CD14-positive monocyte (primary cell): Measurements from ENCODE around the gene ITPR1. TPM values are rescaled to one million over a fixed set of nuclear protein-coding genes. Genes with fewer than 3 reads are reported as not detected.

ENCODE experiments used
- DNase-seq, 3 donors: peaks; one replicate each; pipeline ENCODE4 v3.0.0-alpha.2; 2011 to 2022
- H2AFZ ChIP-seq: 2 replicates; pipeline ENCODE4 v1.6.0; 2012; ENCODE audit warnings: mild to moderate bottlenecking, low read depth, low read length, inconsistent platforms; ENCODE audit not compliant: insufficient read depth, poor library complexity, severe bottlenecking
- H3K27ac ChIP-seq, 2 donors: 1 replicate in 1 of 2; 2 replicates in 1 of 2; pipeline ENCODE4 v1.5.1; 2012 to 2013; ENCODE audit warnings: low read length in 2 of 2, control low read depth in 1 of 2, inconsistent platforms in 1 of 2, low read depth in 1 of 2, mild to moderate bottlenecking in 1 of 2
- H3K27me3 ChIP-seq, 2 donors: one replicate each; pipeline versions ENCODE4 v1.6.0 to v1.6.1; 2011 to 2013; ENCODE audit warnings: low read length in 2 of 2; ENCODE audit not compliant: control insufficient read depth in 2 of 2, insufficient read depth in 2 of 2
- H3K36me3 ChIP-seq, 2 donors: replicated peaks in 1 of 2; 1 replicate in 1 of 2; 2 replicates in 1 of 2; pipeline versions ENCODE4 v1.5.1 to v1.6.1; 2012 to 2013; ENCODE audit warnings: low read length in 2 of 2, control low read depth in 1 of 2, inconsistent platforms in 1 of 2, mild to moderate bottlenecking in 1 of 2; ENCODE audit not compliant: insufficient read depth in 2 of 2, control insufficient read depth in 1 of 2
- H3K4me1 ChIP-seq, 2 donors: 1 replicate in 1 of 2; 2 replicates in 1 of 2; pipeline versions ENCODE4 v1.5.1 to v1.6.1; 2012 to 2013; ENCODE audit warnings: low read length in 2 of 2, control low read depth in 1 of 2, inconsistent platforms in 1 of 2, mild to moderate bottlenecking in 1 of 2, moderate library complexity in 1 of 2; ENCODE audit not compliant: insufficient read depth in 2 of 2, control insufficient read depth in 1 of 2
- H3K4me2 ChIP-seq: replicated peaks from 2 replicates; pipeline ENCODE3; 2012; ENCODE audit warnings: low read length, moderate library complexity, mild to moderate bottlenecking; ENCODE audit not compliant: poor library complexity, severe bottlenecking; ENCODE audit errors: extremely low read depth
- H3K4me3 ChIP-seq, 3 experiments: fragments of 200-600 bp in 1 of 3; sonication (generic) in 1 of 3; replicated peaks in 1 of 3; 1 replicate in 2 of 3; 2 replicates in 1 of 3; pipeline ENCODE4 v1.5.1; 2011 to 2013; ENCODE audit warnings: low read length in 3 of 3, mild to moderate bottlenecking in 3 of 3, control low read depth in 2 of 3, low read depth in 2 of 3, inconsistent platforms in 1 of 3, moderate library complexity in 1 of 3
- H3K79me2 ChIP-seq: 2 replicates; pipeline ENCODE4 v1.6.0; 2012; ENCODE audit warnings: mild to moderate bottlenecking, control low read depth, inconsistent platforms, low read length, moderate library complexity; ENCODE audit not compliant: insufficient read depth
- H3K9ac ChIP-seq: 2 replicates; pipeline ENCODE4 v1.6.0; 2017; ENCODE audit warnings: low read length, mild to moderate bottlenecking; ENCODE audit not compliant: insufficient read depth, poor library complexity, severe bottlenecking
- H3K9me3 ChIP-seq, 2 donors: replicated peaks in 1 of 2; 1 replicate in 1 of 2; 2 replicates in 1 of 2; pipeline versions ENCODE4 v1.5.1 to v1.6.1; 2012 to 2013; ENCODE audit warnings: low read length in 2 of 2, control low read depth in 1 of 2; ENCODE audit not compliant: control insufficient read depth in 1 of 2, insufficient read depth in 1 of 2
- H4K20me1 ChIP-seq: 2 replicates; pipeline ENCODE4 v1.6.0; 2012; ENCODE audit warnings: mild to moderate bottlenecking, low read length, control low read depth, moderate library complexity; ENCODE audit not compliant: insufficient read depth
- H3K27ac Mint-ChIP-seq, 7 donors: one replicate each; pipeline ENCODE4 v1.8.0; 2020; ENCODE audit warnings: mild to moderate bottlenecking in 7 of 7, mixed read lengths in 7 of 7, moderate library complexity in 6 of 7, inconsistent platforms in 2 of 7
- H3K27me3 Mint-ChIP-seq, 3 donors: one replicate each; pipeline ENCODE4 v1.8.0; 2021 to 2022; ENCODE audit warnings: low read depth in 3 of 3, mild to moderate bottlenecking in 3 of 3, mixed read lengths in 3 of 3, moderate library complexity in 3 of 3, inconsistent platforms in 1 of 3
- H3K36me3 Mint-ChIP-seq, 2 donors: one replicate each; pipeline ENCODE4 v1.8.0; 2020; ENCODE audit warnings: mixed read lengths in 2 of 2, inconsistent platforms in 1 of 2, mild to moderate bottlenecking in 1 of 2
- H3K4me1 Mint-ChIP-seq: one replicate; pipeline ENCODE4 v1.8.0; 2020; ENCODE audit warnings: mild to moderate bottlenecking, mixed read lengths
- H3K4me3 Mint-ChIP-seq, 2 donors: one replicate each; pipeline ENCODE4 v1.8.0; 2020; ENCODE audit warnings: mild to moderate bottlenecking in 2 of 2, mixed read lengths in 2 of 2, moderate library complexity in 1 of 2
- H3K9me3 Mint-ChIP-seq, 7 donors: one replicate each; pipeline ENCODE4 v1.8.0; 2020 to 2022; ENCODE audit warnings: mixed read lengths in 7 of 7, mild to moderate bottlenecking in 6 of 7, moderate library complexity in 6 of 7, inconsistent platforms in 2 of 7
- WGBS: methylation state at CpG from one replicate; pipeline ENCODE4 v1.1.5; 2013; ENCODE audit warnings: missing lambda C conversion rate; ENCODE audit not compliant: insufficient coverage; 5-methylcytosine and 5-hydroxymethylcytosine counted together
- intact Hi-C, 2 donors: fragments of 100-400 bp; cut with micrococcal nuclease; formaldehyde crosslinking; loops; one replicate each; pipeline versions ENCODE4 v1.15.0 to v1.15.1; 2023
- polyA plus RNA-seq, 3 donors: library from polyadenylated mRNA; depleted of rRNA in 1 of 3; unstranded in 2 of 3; stranded (reverse) in 1 of 3; fragments of 300-500 nt in 2 of 3; fragments of >200 nt in 1 of 3; fragmentation: Illumina TruSeq in 2 of 3; gene quantifications; 1 replicate in 2 of 3; 2 replicates in 1 of 3; pipeline ENCODE4 v1.2.3, GENCODE V29; 2012 to 2021
- TF ChIP-seq, protein P1 (sequence below): fragments of 200-600 bp; IDR thresholded peaks from one replicate; pipeline ENCODE4 v1.8.0; 2022; ENCODE audit warnings: antibody characterized with exemption, mild to moderate bottlenecking

Gene ITPR1
- polyA plus RNA-seq, 3 donors = 3.2 to 21.1 (median 7.1) TPM

DNA sequence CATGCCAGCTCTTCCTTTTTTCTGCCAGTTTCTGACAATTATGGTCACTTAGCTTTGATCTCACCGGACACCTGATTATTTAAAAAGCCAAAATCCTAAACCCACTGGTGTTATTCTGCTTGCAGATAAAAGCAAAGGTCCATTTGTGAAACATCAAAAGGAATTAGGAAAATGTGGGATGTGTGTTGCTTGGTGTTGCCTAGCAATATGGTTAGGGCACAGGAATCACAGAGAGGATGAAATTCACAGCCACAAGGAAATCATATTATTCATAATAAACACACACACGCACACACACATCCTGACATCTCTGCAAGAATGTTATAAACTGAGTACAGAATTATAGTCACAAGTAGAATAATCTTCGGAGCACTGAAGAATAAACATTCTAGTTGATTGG is 396.7 kb downstream of the ITPR1 start:
- Histone ChIP-seq H3K36me3 (no peaks in the 10 kb centered on the region), H4K20me1 (no peaks in the 10 kb centered on the region), H2AFZ (no peak overlapping the region), H3K4me1 (peaks cover 6 to 13% of the 10 kb centered on the region in 2 donors), H3K9ac (no peak overlapping the region), H3K9me3 (no peaks in the 10 kb centered on the region), H3K79me2 (no peaks in the 10 kb centered on the region), H3K4me2 (no peak overlapping the region), H3K27ac (no peak overlapping the region), H3K27me3 (no peaks in the 10 kb centered on the region), H3K4me3 (no peak overlapping the region)
- H3K36me3 Mint-ChIP-seq = no peaks in the 10 kb centered on the region
- TF ChIP-seq, protein P1, sequence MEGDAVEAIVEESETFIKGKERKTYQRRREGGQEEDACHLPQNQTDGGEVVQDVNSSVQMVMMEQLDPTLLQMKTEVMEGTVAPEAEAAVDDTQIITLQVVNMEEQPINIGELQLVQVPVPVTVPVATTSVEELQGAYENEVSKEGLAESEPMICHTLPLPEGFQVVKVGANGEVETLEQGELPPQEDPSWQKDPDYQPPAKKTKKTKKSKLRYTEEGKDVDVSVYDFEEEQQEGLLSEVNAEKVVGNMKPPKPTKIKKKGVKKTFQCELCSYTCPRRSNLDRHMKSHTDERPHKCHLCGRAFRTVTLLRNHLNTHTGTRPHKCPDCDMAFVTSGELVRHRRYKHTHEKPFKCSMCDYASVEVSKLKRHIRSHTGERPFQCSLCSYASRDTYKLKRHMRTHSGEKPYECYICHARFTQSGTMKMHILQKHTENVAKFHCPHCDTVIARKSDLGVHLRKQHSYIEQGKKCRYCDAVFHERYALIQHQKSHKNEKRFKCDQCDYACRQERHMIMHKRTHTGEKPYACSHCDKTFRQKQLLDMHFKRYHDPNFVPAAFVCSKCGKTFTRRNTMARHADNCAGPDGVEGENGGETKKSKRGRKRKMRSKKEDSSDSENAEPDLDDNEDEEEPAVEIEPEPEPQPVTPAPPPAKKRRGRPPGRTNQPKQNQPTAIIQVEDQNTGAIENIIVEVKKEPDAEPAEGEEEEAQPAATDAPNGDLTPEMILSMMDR = no peak
- H3K27me3 Mint-ChIP-seq = peaks cover 0 to 5% (median 0%) of the 10 kb centered on the region in 3 donors
- peaks cover 15% of the 10 kb centered on the region for H3K4me1 Mint-ChIP-seq
- intact Hi-C loops = no loop called here
- H3K9me3 Mint-ChIP-seq = peaks cover 0 to 2% (median 0%) of the 10 kb centered on the region in 7 donors
- H3K27ac Mint-ChIP-seq = no peak overlapping the region
- no peak for DNase-seq
- WGBS = no CpG with 5 or more reads among the region's 3 CpGs
- no peak overlapping the region for H3K4me3 Mint-ChIP-seq

DNA sequence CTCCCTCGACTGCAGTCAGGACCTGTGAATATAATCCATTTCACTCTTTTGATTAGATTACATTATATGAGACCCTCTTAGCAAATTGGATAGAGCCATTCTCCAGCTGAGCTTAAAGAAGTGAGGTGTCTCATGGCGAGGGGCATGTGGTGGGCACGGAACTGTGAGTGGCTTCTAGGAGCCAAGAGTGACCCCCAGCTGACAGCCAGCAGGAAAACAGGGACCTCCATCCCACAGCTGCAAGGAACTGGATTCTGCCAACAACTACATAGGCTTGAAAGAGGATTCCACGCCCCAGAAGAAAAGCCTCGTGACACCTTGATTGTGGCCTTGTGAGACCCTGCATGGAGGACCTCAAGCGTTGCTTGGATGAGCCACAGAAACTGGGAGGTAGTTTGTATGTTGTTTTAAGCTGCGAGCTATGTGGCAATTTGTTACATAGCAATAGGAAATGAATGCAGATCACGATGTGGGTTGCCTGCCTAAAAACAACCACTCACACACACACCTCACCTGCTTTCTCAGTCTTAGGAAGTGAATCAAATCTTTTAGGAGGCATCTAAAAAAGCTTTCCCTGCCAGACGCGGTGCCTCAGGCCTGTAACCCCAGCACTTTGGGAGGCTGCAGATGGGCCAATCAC is 401.9 kb downstream of the ITPR1 start:
- Histone ChIP-seq H4K20me1 (no peaks in the 10 kb centered on the region), H3K9me3 (no peaks in the 10 kb centered on the region), H3K4me3 (no peak overlapping the region), H3K36me3 (no peaks in the 10 kb centered on the region), H3K79me2 (no peaks in the 10 kb centered on the region), H3K27me3 (no peaks in the 10 kb centered on the region), H3K9ac (no peak overlapping the region), H2AFZ (no peak overlapping the region), H3K4me2 (no peak overlapping the region), H3K4me1 (no peaks in the 10 kb centered on the region), H3K27ac (no peak overlapping the region)
- intact Hi-C loops = no loop called here
- no peaks in the 10 kb centered on the region for H3K36me3 Mint-ChIP-seq
- no peaks in the 10 kb centered on the region for H3K9me3 Mint-ChIP-seq
- TF ChIP-seq, protein P1 = no peak
- no peak overlapping the region for H3K4me3 Mint-ChIP-seq
- peaks cover 0 to 7% (median 0%) of the 10 kb centered on the region in 3 donors for H3K27me3 Mint-ChIP-seq
- no peak overlapping the region for H3K27ac Mint-ChIP-seq
- no peaks in the 10 kb centered on the region for H3K4me1 Mint-ChIP-seq
- 88% methylated on average over 6 of the region's 10 CpGs for WGBS
- DNase-seq = no peak
